OCI-LY7 (cell line): ENCODE measurements around the gene HSPB6.

Experiments used
- EZH2phosphoT487 ChIP-seq: fragments of 200-600 bp; sonication (generic); IDR thresholded peaks from 2 replicates; pipeline ENCODE4 v1.6.1; 2018; ENCODE audit warnings: low read depth, borderline replicate concordance, mild to moderate bottlenecking, mixed run types, antibody characterized with exemption, low read length, moderate library complexity, mixed read lengths
- TF ChIP-seq, protein P1 (sequence below): fragments of 200-600 bp; sonication (generic); conservative IDR thresholded peaks from 2 replicates; pipeline ENCODE4 v1.5.1; 2014; ENCODE audit warnings: mild to moderate bottlenecking, antibody characterized with exemption, low read length, moderate library complexity, mixed read lengths

DNA sequence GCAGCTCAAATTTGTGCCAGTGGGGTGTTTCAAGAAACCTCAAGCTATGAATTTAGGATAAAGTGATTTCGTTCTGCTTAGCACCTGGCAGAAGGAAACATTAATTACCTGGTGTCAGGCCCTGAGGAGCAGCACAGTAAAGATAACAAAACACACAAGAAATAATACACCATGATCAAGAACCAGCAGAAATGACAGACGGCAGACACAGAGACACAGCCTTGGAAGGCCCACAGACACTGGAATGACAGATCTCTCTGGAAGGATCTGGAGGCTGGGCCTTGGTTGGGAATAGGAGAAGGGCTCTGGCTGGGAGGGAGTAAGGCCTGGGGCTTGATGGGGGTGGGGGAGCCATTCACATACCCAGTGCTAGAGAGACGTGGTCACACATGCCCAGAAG lies 45.0 kb upstream of the HSPB6 start:
- TF ChIP-seq, protein P1, sequence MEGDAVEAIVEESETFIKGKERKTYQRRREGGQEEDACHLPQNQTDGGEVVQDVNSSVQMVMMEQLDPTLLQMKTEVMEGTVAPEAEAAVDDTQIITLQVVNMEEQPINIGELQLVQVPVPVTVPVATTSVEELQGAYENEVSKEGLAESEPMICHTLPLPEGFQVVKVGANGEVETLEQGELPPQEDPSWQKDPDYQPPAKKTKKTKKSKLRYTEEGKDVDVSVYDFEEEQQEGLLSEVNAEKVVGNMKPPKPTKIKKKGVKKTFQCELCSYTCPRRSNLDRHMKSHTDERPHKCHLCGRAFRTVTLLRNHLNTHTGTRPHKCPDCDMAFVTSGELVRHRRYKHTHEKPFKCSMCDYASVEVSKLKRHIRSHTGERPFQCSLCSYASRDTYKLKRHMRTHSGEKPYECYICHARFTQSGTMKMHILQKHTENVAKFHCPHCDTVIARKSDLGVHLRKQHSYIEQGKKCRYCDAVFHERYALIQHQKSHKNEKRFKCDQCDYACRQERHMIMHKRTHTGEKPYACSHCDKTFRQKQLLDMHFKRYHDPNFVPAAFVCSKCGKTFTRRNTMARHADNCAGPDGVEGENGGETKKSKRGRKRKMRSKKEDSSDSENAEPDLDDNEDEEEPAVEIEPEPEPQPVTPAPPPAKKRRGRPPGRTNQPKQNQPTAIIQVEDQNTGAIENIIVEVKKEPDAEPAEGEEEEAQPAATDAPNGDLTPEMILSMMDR: no peak
- no peak for TF ChIP-seq EZH2phosphoT487
